Thyroid gland (tissue), 4 donors: ENCODE data around the gene GGCX. TPM values are rescaled to one million over a fixed set of nuclear protein-coding genes. Genes with fewer than 3 reads are reported as not detected.
"Not testable (repeated sequence)": the region's sequence is repeated elsewhere in the genome, so short reads cannot be mapped to it uniquely, and the experiment has no call there.

ENCODE experiments used
- DNase-seq, 2 donors: peaks; one replicate each; pipeline ENCODE4 v3.0.0-alpha.2; 2019
- H3K27ac ChIP-seq, 3 donors: fragments of 200-600 bp; sonication (generic); 1 replicate in 2 of 3; 2 replicates in 1 of 3; pipeline ENCODE4 v1.5.1; 2016 to 2019; ENCODE audit warnings: mild to moderate bottlenecking in 1 of 3, moderate library complexity in 1 of 3
- H3K27me3 ChIP-seq: fragments of 200-600 bp; sonication (generic); one replicate; pipeline ENCODE4 v1.5.1; 2019
- H3K36me3 ChIP-seq, 2 donors: fragments of 200-600 bp; sonication (generic); one replicate each; pipeline ENCODE4 v1.5.1; 2016 to 2019
- H3K4me1 ChIP-seq, 2 donors: fragments of 200-600 bp; sonication (generic); one replicate each; pipeline ENCODE4 v1.5.1; 2017 to 2019
- H3K4me3 ChIP-seq, 3 donors: fragments of 200-600 bp; sonication (generic); replicated peaks in 1 of 3; 1 replicate in 2 of 3; 2 replicates in 1 of 3; pipeline ENCODE4 v1.5.1; 2016; ENCODE audit warnings: mild to moderate bottlenecking in 1 of 3
- H3K9me3 ChIP-seq: fragments of 200-600 bp; sonication (generic); one replicate; pipeline ENCODE4 v1.5.1; 2017
- POLR2A ChIP-seq, 2 donors: fragments of 450-650 bp; IDR thresholded peaks; one replicate each; pipeline ENCODE4 v1.6.1; 2017; ENCODE audit warnings: antibody characterized with exemption in 2 of 2, mild to moderate bottlenecking in 2 of 2, moderate library complexity in 1 of 2
- WGBS, 2 donors: methylation state at CpG; one replicate each; pipeline ENCODE4 v1.1.5; 2017; 5-methylcytosine and 5-hydroxymethylcytosine counted together
- intact Hi-C: fragments of 100-400 bp; cut with DNase I; formaldehyde crosslinking; loops from one replicate; pipeline ENCODE4 v1.15.1; 2023
- total RNA-seq, 4 donors: library from RNA; depleted of rRNA; stranded (reverse); fragments of >200 nt; gene quantifications; one replicate each; pipeline ENCODE4 v1.2.3, GENCODE V29; 2016
- TF ChIP-seq, protein P1 (sequence below), 6 experiments: fragments of 200-600 bp in 3 of 6; fragments of 450-650 bp in 3 of 6; sonication (generic) in 3 of 6; IDR thresholded peaks; one replicate each; pipeline ENCODE4 v1.5.1; 2016 to 2019; ENCODE audit warnings: antibody characterized with exemption in 6 of 6, mild to moderate bottlenecking in 2 of 6, inconsistent platforms in 1 of 6, moderate library complexity in 1 of 6

GGCX gene
- total RNA-seq, 4 donors from 2014 or later = 39.5 to 81.9 (median 51.6) TPM

DNA sequence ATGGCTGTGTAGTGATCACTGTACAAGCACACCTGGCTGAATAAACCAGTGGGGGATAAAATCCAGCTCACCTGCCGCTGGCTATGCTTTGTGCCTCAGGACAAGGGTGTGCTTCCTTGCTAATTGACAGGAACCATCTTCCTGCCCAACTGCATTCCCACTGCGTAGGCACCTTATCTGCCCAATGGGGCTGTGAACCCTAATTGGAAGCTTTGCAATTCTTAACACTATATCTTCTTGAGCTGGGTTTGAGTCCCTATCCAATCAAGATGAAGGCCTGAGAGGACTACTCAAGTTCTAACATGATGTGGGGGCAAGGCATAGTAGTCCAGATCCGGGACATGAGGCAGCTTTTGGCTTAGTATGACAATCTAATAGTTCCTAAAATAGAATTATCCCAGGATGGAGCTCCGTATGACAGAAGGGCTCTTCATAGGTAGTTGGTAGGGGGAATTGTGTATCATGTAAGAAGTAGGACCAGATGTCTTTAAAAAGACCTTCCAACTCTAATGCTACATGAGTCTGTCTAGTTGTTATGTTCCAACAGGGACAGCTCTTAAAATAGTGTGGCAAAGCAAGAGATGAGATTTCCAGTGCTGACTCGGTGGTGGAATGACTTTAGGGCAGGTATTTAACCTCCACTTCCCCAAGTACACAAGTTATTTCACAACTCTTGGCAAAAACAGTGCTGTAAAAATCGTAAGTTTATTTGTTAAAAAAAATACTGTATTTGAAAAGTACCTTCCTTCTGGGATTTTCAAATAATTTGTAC, 43.5 kb upstream of the GGCX start:
- Histone ChIP-seq H3K4me3 (no peak overlapping the region), H3K9me3 (no peaks in the 10 kb centered on the region), H3K36me3 (peaks cover 7 to 13% of the 10 kb centered on the region in 2 donors), H3K4me1 (peaks cover 29 to 45% of the 10 kb centered on the region in 2 donors), H3K27ac (peak overlapping the region; percentile 33 to 78 (median 45)), H3K27me3 (no peaks in the 10 kb centered on the region)
- TF ChIP-seq, protein P1, sequence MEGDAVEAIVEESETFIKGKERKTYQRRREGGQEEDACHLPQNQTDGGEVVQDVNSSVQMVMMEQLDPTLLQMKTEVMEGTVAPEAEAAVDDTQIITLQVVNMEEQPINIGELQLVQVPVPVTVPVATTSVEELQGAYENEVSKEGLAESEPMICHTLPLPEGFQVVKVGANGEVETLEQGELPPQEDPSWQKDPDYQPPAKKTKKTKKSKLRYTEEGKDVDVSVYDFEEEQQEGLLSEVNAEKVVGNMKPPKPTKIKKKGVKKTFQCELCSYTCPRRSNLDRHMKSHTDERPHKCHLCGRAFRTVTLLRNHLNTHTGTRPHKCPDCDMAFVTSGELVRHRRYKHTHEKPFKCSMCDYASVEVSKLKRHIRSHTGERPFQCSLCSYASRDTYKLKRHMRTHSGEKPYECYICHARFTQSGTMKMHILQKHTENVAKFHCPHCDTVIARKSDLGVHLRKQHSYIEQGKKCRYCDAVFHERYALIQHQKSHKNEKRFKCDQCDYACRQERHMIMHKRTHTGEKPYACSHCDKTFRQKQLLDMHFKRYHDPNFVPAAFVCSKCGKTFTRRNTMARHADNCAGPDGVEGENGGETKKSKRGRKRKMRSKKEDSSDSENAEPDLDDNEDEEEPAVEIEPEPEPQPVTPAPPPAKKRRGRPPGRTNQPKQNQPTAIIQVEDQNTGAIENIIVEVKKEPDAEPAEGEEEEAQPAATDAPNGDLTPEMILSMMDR (IDR thresholded peaks at IDR 0.05) = no peak
- TF ChIP-seq POLR2A (IDR thresholded peaks at IDR 0.05) = no peak
- intact Hi-C loops = no loop called here
- WGBS, 2 donors = 54 to 57% methylated on average over 5 to 6 of the region's 6 CpGs
- DNase-seq = peak in 1 of 2 donors; percentile 38

DNA sequence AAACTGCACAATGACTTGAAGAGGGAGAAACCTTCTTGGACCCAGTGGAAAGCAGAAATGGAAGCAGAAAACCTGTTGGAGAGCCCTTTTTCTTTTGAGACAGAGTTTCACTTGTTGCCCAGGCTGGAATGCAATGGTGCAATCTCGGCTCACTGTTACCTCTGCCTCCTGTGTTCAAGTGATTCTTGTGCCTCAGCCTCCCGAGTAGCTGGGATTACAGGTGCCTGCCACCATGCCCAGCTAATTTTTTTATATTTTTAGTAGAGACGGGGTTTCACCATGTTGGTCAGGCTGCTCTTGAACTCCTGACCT, 42.8 kb upstream of the GGCX start:
- H3K4me3 ChIP-seq, H3K27me3 ChIP-seq, DNase-seq, intact Hi-C loops, H3K9me3 ChIP-seq: not testable (repeated sequence)
- Histone ChIP-seq H3K27ac (peak overlapping the region; percentile 33 to 78 (median 45)), H3K36me3 (peaks cover 3 to 15% of the 10 kb centered on the region in 2 donors), H3K4me1 (peaks cover 29 to 45% of the 10 kb centered on the region in 2 donors)
- WGBS, 2 donors = 50 to 62% methylated on average over 3 of the region's 3 CpGs

DNA sequence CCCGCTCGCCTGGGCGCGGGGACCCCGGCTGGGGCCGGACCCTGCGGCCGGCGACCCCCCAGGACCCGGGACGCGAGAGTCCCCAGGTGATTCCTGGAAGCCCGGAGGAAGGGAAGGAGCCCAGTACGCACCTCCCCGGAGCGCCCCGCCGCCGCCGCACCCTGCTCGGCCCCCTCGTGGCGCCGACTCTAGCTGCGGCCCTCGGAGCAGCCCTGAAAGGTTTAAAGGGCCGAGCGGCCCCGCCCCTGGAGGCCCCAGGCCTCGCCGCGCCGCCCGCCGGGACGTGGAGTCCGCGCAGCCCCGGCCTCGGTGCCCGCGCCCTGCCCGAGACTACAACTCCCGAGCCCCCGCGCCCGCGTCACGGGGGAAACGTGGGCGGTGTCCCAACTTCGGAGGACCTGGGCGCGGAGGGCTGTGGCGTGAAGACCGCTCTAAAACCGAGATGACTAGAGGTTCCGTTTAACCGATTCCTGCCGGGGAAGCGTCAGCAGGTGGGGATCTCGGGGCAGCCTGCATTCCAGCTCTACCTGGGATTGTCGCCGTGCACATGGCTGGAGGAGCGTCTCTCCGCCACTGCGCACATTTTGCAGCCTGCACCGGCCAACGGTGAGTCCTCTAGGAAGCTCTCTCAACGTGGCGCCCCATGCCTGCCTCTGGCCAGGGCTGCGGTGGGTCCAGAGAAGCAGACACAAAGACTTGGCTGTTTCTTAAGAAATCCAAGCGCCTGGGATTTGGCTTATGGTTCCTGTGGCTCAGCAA, 41.4 kb upstream of the GGCX start, which contains the start of gene TMEM150A:
TSS of gene TMEM150A (minus strand) at position 223 of the 759 bp plus-strand sequence. CDS start 750 bp downstream, outside the sequence.
- WGBS, 2 donors = 0% methylated on average over 14 to 29 of the region's 73 CpGs
- Histone ChIP-seq H3K27ac (peak within 1 kb of the TSS; percentile 42 to 76 (median 63)), H3K4me1 (peaks cover 29 to 45% of the 10 kb centered on the region in 2 donors), H3K4me3 (peak within 1 kb of the TSS; percentile 51 to 60 (median 52)), H3K27me3 (no peaks in the 10 kb centered on the region), H3K9me3 (no peaks in the 10 kb centered on the region), H3K36me3 (peaks cover 0 to 6% of the 10 kb centered on the region in 2 donors)
- intact Hi-C loops = no loop called here
- peak; percentile 97 for DNase-seq
- TF ChIP-seq POLR2A (IDR thresholded peaks at IDR 0.05) = peak; percentile 58 to 90
- TF ChIP-seq, protein P1 (IDR thresholded peaks at IDR 0.05) = peak in 3 of 6 experiments; percentile 45 to 62 (median 50)

DNA sequence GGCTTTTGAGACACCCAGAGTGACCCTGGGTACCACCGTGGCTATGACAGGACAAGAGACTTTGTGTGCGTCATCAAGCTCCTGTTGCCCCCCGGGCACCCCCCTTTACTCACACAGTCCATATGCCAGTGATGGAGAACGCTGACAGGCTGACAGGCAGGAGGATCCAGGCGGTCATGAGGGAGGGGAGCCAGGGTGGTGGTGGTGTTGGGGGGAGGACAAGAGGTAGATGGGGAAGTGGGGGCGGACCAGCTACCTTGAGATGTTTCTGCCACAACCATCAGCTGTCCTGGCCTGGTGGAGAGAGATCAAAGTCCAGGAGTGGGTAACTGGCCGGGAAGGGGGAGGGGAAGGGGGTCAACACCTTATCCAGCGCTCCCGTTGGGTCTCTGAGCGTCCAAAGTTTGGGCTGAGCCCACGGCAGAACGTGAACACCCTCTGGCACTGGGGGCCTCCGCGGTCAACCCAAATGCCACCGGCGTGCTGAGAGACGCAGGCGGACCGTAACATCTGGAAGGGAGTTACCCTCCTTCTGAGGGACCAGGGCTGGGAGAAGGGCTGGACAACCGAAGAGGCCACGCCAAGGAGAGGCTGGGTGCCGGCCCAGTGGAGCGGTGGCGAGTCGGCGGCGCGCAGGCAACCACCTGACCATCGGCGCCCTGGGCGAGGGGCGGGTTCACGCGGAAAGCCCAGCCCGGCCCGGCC, 40.6 kb upstream of the GGCX start:
- H3K9me3 ChIP-seq = no peaks in the 10 kb centered on the region
- H3K27me3 ChIP-seq = no peaks in the 10 kb centered on the region
- peak; percentile 85 to 86 for DNase-seq
- WGBS, 2 donors = 10 to 11% methylated on average over 13 to 18 of the region's 36 CpGs
- intact Hi-C loops = no loop called here
- H3K36me3 ChIP-seq = peaks cover 6 to 12% of the 10 kb centered on the region in 2 donors
- H3K4me3 ChIP-seq = peak overlapping the region; percentile 21 to 60 (median 51)
- H3K4me1 ChIP-seq = peaks cover 29 to 48% of the 10 kb centered on the region in 2 donors
- peak overlapping the region; percentile 42 to 76 (median 63) for H3K27ac ChIP-seq
- TF ChIP-seq POLR2A (IDR thresholded peaks at IDR 0.05) = no peak
- TF ChIP-seq, protein P1 (IDR thresholded peaks at IDR 0.05) = no peak
